HEK293T (cell line): Measurements from ENCODE around the gene MGA.

Experiments
- ARNT ChIP-seq: fragments of 450-650 bp; IDR thresholded peaks from 2 replicates; pipeline ENCODE4 v1.6.1; 2017; ENCODE audit warnings: mild to moderate bottlenecking
- HDGF ChIP-seq: fragments of 450-650 bp; IDR thresholded peaks from 2 replicates; pipeline ENCODE4 v1.6.1; 2017; ENCODE audit warnings: antibody characterized with exemption, borderline replicate concordance
- L3MBTL2 ChIP-seq: fragments of 450-650 bp; conservative IDR thresholded peaks from 2 replicates; pipeline ENCODE4 v1.6.1; 2016; ENCODE audit warnings: mild to moderate bottlenecking
- NFRKB ChIP-seq: fragments of 450-650 bp; IDR thresholded peaks from 2 replicates; pipeline ENCODE4 v1.6.1; 2016; ENCODE audit warnings: mild to moderate bottlenecking, moderate library complexity
- SP1 ChIP-seq: fragments of 450-650 bp; IDR thresholded peaks from 2 replicates; pipeline ENCODE4 v1.6.1; 2017
- ZNF384 ChIP-seq: fragments of 450-650 bp; IDR thresholded peaks from 2 replicates; pipeline ENCODE4 v1.6.1; 2016

- TF ChIP-seq NFRKB (no peak), SP1 (no peak), ARNT (no peak), ZNF384 (no peak), HDGF (no peak), L3MBTL2 (no peak)
Measured at GRCh38 chr15:41805711-41806110, 145.5 kb downstream of the MGA start.
